Measurements from ENCODE around the gene TMEM98.

Gene TMEM98

DNA sequence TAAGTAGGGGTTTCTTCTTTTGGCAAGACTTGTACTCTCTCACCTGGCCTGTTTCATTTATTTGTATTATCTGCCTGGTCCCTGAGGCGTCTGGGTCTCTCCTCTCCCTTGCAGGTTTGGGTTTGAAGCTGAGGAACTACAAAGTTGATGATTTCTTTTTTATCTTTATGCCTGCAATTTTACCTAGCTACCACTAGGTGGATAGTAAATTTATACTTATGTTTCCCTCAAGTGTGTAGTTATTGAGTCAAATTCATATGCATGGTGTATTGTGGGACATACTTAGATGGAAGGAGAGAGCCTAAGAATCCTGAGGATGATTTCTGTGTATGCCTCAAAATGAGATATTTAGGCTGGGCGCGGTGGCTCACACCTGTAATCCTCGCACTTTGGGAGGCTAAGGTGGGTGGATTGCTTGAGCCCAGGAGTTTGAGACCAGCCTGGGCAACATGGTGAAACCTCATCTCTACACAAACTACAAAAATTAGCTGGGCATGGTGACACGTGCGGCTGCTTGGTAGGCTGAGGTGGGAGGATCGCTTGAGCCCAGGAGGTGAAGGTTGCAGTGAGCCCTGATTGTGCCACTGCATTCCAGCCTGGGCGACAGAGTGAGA lies 13.6 kb downstream of the TMEM98 start:
- H4K91ac ChIP-seq (ENCODE audit: low read depth, low read length): no peak overlapping the region
- H3K9ac ChIP-seq (ENCODE audit: low read length): no peak overlapping the region
- no CpG with 5 or more reads among the region's 8 CpGs for WGBS (ENCODE audit: extremely low coverage, insufficient coverage, insufficient read length)
- H3K4me1 ChIP-seq (ENCODE audit: control insufficient read depth in 1 of 2, insufficient read depth in 2 of 2, low read length in 2 of 2): peaks cover 24 to 26% of the 10 kb centered on the region in 2 experiments
- no peak overlapping the region for H3K23ac ChIP-seq (ENCODE audit: low read length)
- H3K9me3 ChIP-seq (ENCODE audit: insufficient read depth, low read depth, low read length): no peaks in the 10 kb centered on the region
- H4K8ac ChIP-seq (ENCODE audit: low read depth, low read length): no peak overlapping the region
- H3K79me2 ChIP-seq (ENCODE audit: control insufficient read depth, insufficient read depth, low read length, poor library complexity): no peaks in the 10 kb centered on the region
- no peak overlapping the region for H2BK5ac ChIP-seq (ENCODE audit: low read depth, low read length, poor library complexity)
- H3K18ac ChIP-seq (ENCODE audit: low read length): no peak overlapping the region
- peak in 1 of 2 donors; percentile 20 for DNase-seq
- H2BK120ac ChIP-seq (ENCODE audit: insufficient read depth, low read length, poor library complexity): no peak overlapping the region
- no peak overlapping the region for H3K27ac ChIP-seq (ENCODE audit: low read depth, low read length)
- peaks cover 12 to 19% of the 10 kb centered on the region in 2 experiments for H3K36me3 ChIP-seq (ENCODE audit: control insufficient read depth in 1 of 2, insufficient read depth in 2 of 2, low read length in 2 of 2)
- no peak overlapping the region for H2AFZ ChIP-seq (ENCODE audit: insufficient read depth, low read length, poor library complexity)
- no peak overlapping the region for H4K12ac ChIP-seq (ENCODE audit: low read depth, low read length)
- H2BK12ac ChIP-seq (ENCODE audit: low read length): no peak overlapping the region
- H2AK5ac ChIP-seq (ENCODE audit: low read length): no peak overlapping the region
- no peak overlapping the region for H3K4me2 ChIP-seq (ENCODE audit: low read length)
- peaks cover 6% of the 10 kb centered on the region for H3K79me1 ChIP-seq (ENCODE audit: low read length)
- H3K4me3 ChIP-seq (ENCODE audit: low read depth, low read length): no peak overlapping the region
- H3K27me3 ChIP-seq (ENCODE audit: insufficient read depth, low read length): no peaks in the 10 kb centered on the region
- no peak overlapping the region for H3K14ac ChIP-seq (ENCODE audit: low read length)
- H3K4ac ChIP-seq (ENCODE audit: low read depth, low read length): no peak overlapping the region

DNA sequence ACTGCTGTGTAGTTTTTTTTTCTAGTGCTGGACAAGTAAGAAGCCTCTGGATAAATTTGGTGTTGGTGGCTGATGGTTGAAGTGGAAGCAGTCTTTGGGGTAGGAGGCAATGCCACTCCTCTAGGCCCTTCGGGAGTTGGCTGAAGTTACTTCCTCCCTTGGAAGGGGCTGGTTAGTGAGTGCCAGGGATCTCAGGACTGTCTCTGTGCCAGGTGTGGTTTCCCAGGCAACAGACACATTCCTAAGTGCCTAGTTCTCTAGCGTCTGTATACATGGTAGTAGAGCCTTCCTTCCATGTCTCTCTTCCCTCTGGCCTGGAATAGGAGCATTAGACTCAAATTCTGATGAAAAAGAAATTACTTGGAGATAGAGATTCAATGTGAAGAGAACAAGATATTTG lies 15.3 kb downstream of the TMEM98 start:
- peaks cover 6% of the 10 kb centered on the region for H3K79me1 ChIP-seq (ENCODE audit: low read length)
- no peak overlapping the region for H3K23ac ChIP-seq (ENCODE audit: low read length)
- no peak overlapping the region for H4K91ac ChIP-seq (ENCODE audit: low read depth, low read length)
- H3K4me3 ChIP-seq (ENCODE audit: low read depth, low read length): no peak overlapping the region
- WGBS (ENCODE audit: extremely low coverage, insufficient coverage, insufficient read length): no CpG with 5 or more reads among the region's 2 CpGs
- no peak overlapping the region for H2BK120ac ChIP-seq (ENCODE audit: insufficient read depth, low read length, poor library complexity)
- no peaks in the 10 kb centered on the region for H3K27me3 ChIP-seq (ENCODE audit: insufficient read depth, low read length)
- peaks cover 21 to 23% of the 10 kb centered on the region in 2 experiments for H3K4me1 ChIP-seq (ENCODE audit: control insufficient read depth in 1 of 2, insufficient read depth in 2 of 2, low read length in 2 of 2)
- peak in 1 of 2 donors; percentile 20 for DNase-seq
- no peak overlapping the region for H3K14ac ChIP-seq (ENCODE audit: low read length)
- H3K9ac ChIP-seq (ENCODE audit: low read length): no peak overlapping the region
- peaks cover 6 to 9% of the 10 kb centered on the region in 2 experiments for H3K36me3 ChIP-seq (ENCODE audit: control insufficient read depth in 1 of 2, insufficient read depth in 2 of 2, low read length in 2 of 2)
- H3K79me2 ChIP-seq (ENCODE audit: control insufficient read depth, insufficient read depth, low read length, poor library complexity): no peaks in the 10 kb centered on the region
- no peak overlapping the region for H2BK5ac ChIP-seq (ENCODE audit: low read depth, low read length, poor library complexity)
- no peak overlapping the region for H2BK12ac ChIP-seq (ENCODE audit: low read length)
- no peak overlapping the region for H3K4ac ChIP-seq (ENCODE audit: low read depth, low read length)
- no peak overlapping the region for H3K27ac ChIP-seq (ENCODE audit: low read depth, low read length)
- no peak overlapping the region for H2AFZ ChIP-seq (ENCODE audit: insufficient read depth, low read length, poor library complexity)
- H4K12ac ChIP-seq (ENCODE audit: low read depth, low read length): no peak overlapping the region
- no peak overlapping the region for H3K4me2 ChIP-seq (ENCODE audit: low read length)
- no peak overlapping the region for H3K18ac ChIP-seq (ENCODE audit: low read length)
- no peaks in the 10 kb centered on the region for H3K9me3 ChIP-seq (ENCODE audit: insufficient read depth, low read depth, low read length)
- no peak overlapping the region for H4K8ac ChIP-seq (ENCODE audit: low read depth, low read length)
- no peak overlapping the region for H2AK5ac ChIP-seq (ENCODE audit: low read length)

DNA sequence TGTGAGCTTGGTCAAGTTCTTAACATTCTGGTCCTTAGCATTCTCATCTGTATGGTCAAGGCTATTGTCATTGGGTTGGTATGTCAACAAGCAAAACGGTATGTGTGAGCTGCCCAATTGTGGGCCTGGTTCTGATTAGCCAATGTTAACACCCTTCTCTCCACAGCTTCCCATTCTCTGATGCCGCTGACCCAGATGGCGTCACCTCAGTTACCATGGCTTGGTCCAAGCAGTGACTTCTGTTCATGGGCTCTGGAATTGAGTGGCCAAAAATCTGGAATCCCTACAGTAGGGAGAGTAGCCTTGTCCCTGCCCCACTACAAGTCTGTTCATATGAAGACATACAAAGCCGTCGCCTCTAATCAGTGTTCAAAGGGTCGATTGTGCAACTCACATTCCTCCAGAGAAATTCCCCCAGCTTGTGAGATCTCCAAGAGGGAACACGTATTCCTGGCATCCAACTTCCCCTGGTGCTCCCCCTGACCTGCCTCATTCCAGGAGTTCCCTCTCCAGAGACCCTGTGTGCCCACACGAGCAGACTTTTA lies 15.8 kb downstream of the TMEM98 start:
- H4K91ac ChIP-seq (ENCODE audit: low read depth, low read length): no peak overlapping the region
- no peaks in the 10 kb centered on the region for H3K9me3 ChIP-seq (ENCODE audit: insufficient read depth, low read depth, low read length)
- H3K27me3 ChIP-seq (ENCODE audit: insufficient read depth, low read length): no peaks in the 10 kb centered on the region
- no peaks in the 10 kb centered on the region for H3K79me2 ChIP-seq (ENCODE audit: control insufficient read depth, insufficient read depth, low read length, poor library complexity)
- no peak overlapping the region for H3K23ac ChIP-seq (ENCODE audit: low read length)
- H2BK5ac ChIP-seq (ENCODE audit: low read depth, low read length, poor library complexity): no peak overlapping the region
- no peak overlapping the region for H4K8ac ChIP-seq (ENCODE audit: low read depth, low read length)
- no peak overlapping the region for H3K18ac ChIP-seq (ENCODE audit: low read length)
- peak overlapping the region; percentile 7 for H3K4me2 ChIP-seq (ENCODE audit: low read length)
- no peak overlapping the region for H2AFZ ChIP-seq (ENCODE audit: insufficient read depth, low read length, poor library complexity)
- no peak overlapping the region for H3K14ac ChIP-seq (ENCODE audit: low read length)
- H3K4me1 ChIP-seq (ENCODE audit: control insufficient read depth in 1 of 2, insufficient read depth in 2 of 2, low read length in 2 of 2): peaks cover 21 to 23% of the 10 kb centered on the region in 2 experiments
- no peak overlapping the region for H3K4ac ChIP-seq (ENCODE audit: low read depth, low read length)
- H2AK5ac ChIP-seq (ENCODE audit: low read length): no peak overlapping the region
- H4K12ac ChIP-seq (ENCODE audit: low read depth, low read length): no peak overlapping the region
- H3K79me1 ChIP-seq (ENCODE audit: low read length): peaks cover 6% of the 10 kb centered on the region
- peak; percentile 94 to 98 for DNase-seq
- no CpG with 5 or more reads among the region's 8 CpGs for WGBS (ENCODE audit: extremely low coverage, insufficient coverage, insufficient read length)
- no peak overlapping the region for H3K9ac ChIP-seq (ENCODE audit: low read length)
- no peak overlapping the region for H2BK120ac ChIP-seq (ENCODE audit: insufficient read depth, low read length, poor library complexity)
- H3K27ac ChIP-seq (ENCODE audit: low read depth, low read length): peak overlapping the region; percentile 23
- H3K36me3 ChIP-seq (ENCODE audit: control insufficient read depth in 1 of 2, insufficient read depth in 2 of 2, low read length in 2 of 2): peaks cover 6 to 9% of the 10 kb centered on the region in 2 experiments
- H2BK12ac ChIP-seq (ENCODE audit: low read length): no peak overlapping the region
- no peak overlapping the region for H3K4me3 ChIP-seq (ENCODE audit: low read depth, low read length)

DNA sequence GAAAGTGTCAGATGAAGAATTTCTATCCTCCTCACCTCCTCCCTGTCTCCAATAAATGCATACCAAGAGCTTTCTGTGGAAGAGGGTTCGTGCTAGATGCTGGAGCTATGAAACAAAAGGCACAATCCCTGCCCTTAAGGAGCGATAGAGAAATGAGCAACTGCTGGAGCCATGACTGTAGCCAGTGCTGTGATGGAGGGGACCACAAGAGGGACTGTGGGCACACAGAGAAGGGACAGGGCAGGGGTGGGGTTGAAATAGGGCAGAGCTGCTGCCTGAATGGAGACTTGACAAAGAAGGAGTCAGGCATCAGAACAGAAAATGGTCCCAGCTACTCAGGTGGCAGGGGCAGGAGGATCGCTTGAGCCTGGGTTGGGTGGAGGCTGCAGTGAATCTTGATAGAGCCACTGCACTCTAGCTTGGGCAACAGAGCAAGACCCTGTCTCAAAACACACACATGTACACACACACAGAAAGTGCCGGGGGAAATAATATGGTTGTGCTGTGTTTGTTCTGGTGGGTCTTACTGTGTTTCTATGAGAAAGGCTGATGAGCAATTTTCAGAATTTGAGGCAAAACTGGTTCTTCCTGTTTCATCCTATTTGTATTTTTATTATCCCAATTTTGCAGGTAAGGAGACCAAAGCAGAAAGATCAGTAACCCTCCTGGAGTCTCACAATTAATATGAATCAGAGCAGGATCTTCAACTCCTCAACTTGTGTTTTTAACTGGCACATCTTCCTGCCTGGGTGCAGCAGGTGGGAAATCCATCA lies 16.5 kb downstream of the TMEM98 start:
- Histone ChIP-seq H3K27me3 (ENCODE audit: insufficient read depth, low read length) (no peaks in the 10 kb centered on the region), H2BK5ac (ENCODE audit: low read depth, low read length, poor library complexity) (no peak overlapping the region), H3K9ac (ENCODE audit: low read length) (no peak overlapping the region), H4K12ac (ENCODE audit: low read depth, low read length) (no peak overlapping the region), H3K79me1 (ENCODE audit: low read length) (peaks cover 6% of the 10 kb centered on the region), H3K4ac (ENCODE audit: low read depth, low read length) (no peak overlapping the region), H3K27ac (ENCODE audit: low read depth, low read length) (peak overlapping the region; percentile 14), H3K4me1 (ENCODE audit: control insufficient read depth in 1 of 2, insufficient read depth in 2 of 2, low read length in 2 of 2) (peaks cover 20 to 23% of the 10 kb centered on the region in 2 experiments), H2AK5ac (ENCODE audit: low read length) (no peak overlapping the region), H4K8ac (ENCODE audit: low read depth, low read length) (no peak overlapping the region), H4K91ac (ENCODE audit: low read depth, low read length) (no peak overlapping the region), H3K79me2 (ENCODE audit: control insufficient read depth, insufficient read depth, low read length, poor library complexity) (no peaks in the 10 kb centered on the region), H3K4me3 (ENCODE audit: low read depth, low read length) (peak overlapping the region; percentile 43), H3K23ac (ENCODE audit: low read length) (no peak overlapping the region), H3K4me2 (ENCODE audit: low read length) (peak overlapping the region; percentile 7), H3K14ac (ENCODE audit: low read length) (peak overlapping the region; percentile 43), H2BK12ac (ENCODE audit: low read length) (no peak overlapping the region), H3K36me3 (ENCODE audit: control insufficient read depth in 1 of 2, insufficient read depth in 2 of 2, low read length in 2 of 2) (peaks cover 4 to 7% of the 10 kb centered on the region in 2 experiments), H2AFZ (ENCODE audit: insufficient read depth, low read length, poor library complexity) (no peak overlapping the region), H3K18ac (ENCODE audit: low read length) (peak overlapping the region; percentile 30), H3K9me3 (ENCODE audit: insufficient read depth, low read depth, low read length) (no peaks in the 10 kb centered on the region), H2BK120ac (ENCODE audit: insufficient read depth, low read length, poor library complexity) (no peak overlapping the region)
- no CpG with 5 or more reads among the region's 4 CpGs for WGBS (ENCODE audit: extremely low coverage, insufficient coverage, insufficient read length)
- DNase-seq: peak in 1 of 2 donors; percentile 78
